GOT3 (cell line): Measurements from ENCODE around the gene SLC26A5.
"Not testable (repeated sequence)": the region's sequence is repeated elsewhere in the genome, so short reads cannot be mapped to it uniquely, and the experiment has no call there.

Experiments used
- DNase-seq: peaks from one replicate; lab custom pipeline; 2025; ENCODE audit warnings: mixed read lengths; lab: John Stamatoyannopoulos, UW

SLC26A5 gene

GRCh38 chr7:103405789-103406613 is 40.0 kb downstream of the SLC26A5 start:
- DNase-seq: not testable (repeated sequence)

- DNase-seq: not testable (repeated sequence)
Measured at GRCh38 chr7:103399687-103400086, 46.3 kb downstream of the SLC26A5 start.

GRCh38 chr7:103398483-103399127 is 47.4 kb downstream of the SLC26A5 start:
- no peak for DNase-seq

GRCh38 chr7:103396471-103396870 is 49.5 kb downstream of the SLC26A5 start:
- DNase-seq: no peak

- DNase-seq: no peak
Measured at GRCh38 chr7:103395071-103395470, 50.9 kb downstream of the SLC26A5 start.

- DNase-seq: no peak
Measured at GRCh38 chr7:103394566-103394965, 51.4 kb downstream of the SLC26A5 start.

GRCh38 chr7:103391976-103392375 is 54.0 kb downstream of the SLC26A5 start:
- DNase-seq: no peak

- no peak for DNase-seq
Measured at GRCh38 chr7:103391150-103391549, 54.9 kb downstream of the SLC26A5 start.

GRCh38 chr7:103389263-103389662 is 56.7 kb downstream of the SLC26A5 start:
- no peak for DNase-seq

- no peak for DNase-seq
Measured at GRCh38 chr7:103388469-103389140, 57.4 kb downstream of the SLC26A5 start.

- no peak for DNase-seq
Measured at GRCh38 chr7:103387242-103387641, 58.8 kb downstream of the SLC26A5 start.

- no peak for DNase-seq
Measured at GRCh38 chr7:103382032-103382402, 64.0 kb downstream of the SLC26A5 start.

GRCh38 chr7:103381280-103382031 is 64.6 kb downstream of the SLC26A5 start:
- no peak for DNase-seq

- DNase-seq: no peak
Measured at GRCh38 chr7:103380395-103381191, 65.4 kb downstream of the SLC26A5 start.

GRCh38 chr7:103379270-103379975 is 66.6 kb downstream of the SLC26A5 start:
- DNase-seq: no peak

- DNase-seq: no peak
Measured at GRCh38 chr7:103373866-103374643, 72.0 kb downstream of the SLC26A5 start.

- no peak for DNase-seq
Measured at GRCh38 chr7:103369432-103369831, 76.6 kb downstream of the SLC26A5 start.

- DNase-seq: no peak
Measured at GRCh38 chr7:103349805-103350204, 96.2 kb downstream of the SLC26A5 start.

- no peak for DNase-seq
Measured at GRCh38 chr7:103348959-103349358, 97.0 kb downstream of the SLC26A5 start.

GRCh38 chr7:103348452-103348851 is 97.6 kb downstream of the SLC26A5 start:
- no peak for DNase-seq
